HUES64 (cell line): ENCODE data around the gene WRAP73.

Experiments
- H3K27ac ChIP-seq: 2 replicates; pipeline ENCODE4 v1.7.0; 2013; ENCODE audit warnings: low read depth, low read length, inconsistent platforms
- H3K27me3 ChIP-seq: 2 replicates; pipeline ENCODE4 v1.6.1; 2013; ENCODE audit warnings: mild to moderate bottlenecking, low read length; ENCODE audit not compliant: insufficient read depth
- H3K36me3 ChIP-seq: 2 replicates; pipeline ENCODE4 v1.6.1; 2013; ENCODE audit warnings: mild to moderate bottlenecking, low read length; ENCODE audit not compliant: insufficient read depth
- H3K4me1 ChIP-seq: 2 replicates; pipeline ENCODE4 v1.6.1; 2013; ENCODE audit warnings: mild to moderate bottlenecking, low read length, moderate library complexity; ENCODE audit not compliant: insufficient read depth
- H3K4me3 ChIP-seq: 2 replicates; pipeline ENCODE4 v1.5.1; 2013; ENCODE audit warnings: mild to moderate bottlenecking, low read length, moderate library complexity
- H3K9ac ChIP-seq: 2 replicates; pipeline ENCODE4 v1.6.1; 2013; ENCODE audit warnings: mild to moderate bottlenecking, low read depth, low read length
- H3K9me3 ChIP-seq: 2 replicates; pipeline ENCODE4 v1.6.1; 2013; ENCODE audit warnings: low read depth, low read length; ENCODE audit not compliant: insufficient read depth
- WGBS: fragments of 150-250, 120-280 bp; methylation state at CpG from one replicate; pipeline ENCODE4 v1.1.7; 2013; ENCODE audit warnings: missing lambda C conversion rate; 5-methylcytosine and 5-hydroxymethylcytosine counted together

WRAP73 gene

DNA sequence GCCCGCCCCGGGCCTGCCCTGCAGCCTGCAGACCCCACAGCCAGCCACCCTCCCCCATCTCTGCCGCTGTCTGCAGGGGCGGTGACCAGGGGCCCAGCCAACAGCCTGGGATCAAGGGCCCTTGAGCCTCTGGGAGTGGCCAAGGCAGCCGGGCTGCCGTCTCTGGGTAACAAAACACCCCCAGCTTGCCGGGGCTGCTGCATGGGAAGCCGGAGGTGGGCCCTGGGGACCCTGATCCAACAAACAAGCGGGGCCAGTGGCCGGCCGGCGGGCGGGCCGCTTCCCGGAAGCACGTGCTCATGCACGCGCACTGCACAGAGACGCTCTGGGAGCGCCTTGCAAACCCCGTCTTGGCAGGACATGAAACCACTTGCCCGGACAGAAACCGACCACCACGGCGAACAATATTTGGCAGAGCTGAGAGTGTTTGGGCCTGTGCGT, 51.8 kb downstream of the WRAP73 start:
- Histone ChIP-seq H3K9me3 (no peaks in the 10 kb centered on the region), H3K27ac (0 out of 2 replicates have a peak overlapping the region, but pooled peaks have one; percentile 40), H3K27me3 (no peaks in the 10 kb centered on the region), H3K9ac (peak overlapping the region; percentile 22; the same call in 1 of the 2 replicates), H3K4me3 (no peak overlapping the region), H3K36me3 (no peaks in the 10 kb centered on the region; the same call in 1 of the 2 replicates), H3K4me1 (peaks cover 18% of the 10 kb centered on the region)
- 78% methylated on average over 26 of the region's 26 CpGs for WGBS

DNA sequence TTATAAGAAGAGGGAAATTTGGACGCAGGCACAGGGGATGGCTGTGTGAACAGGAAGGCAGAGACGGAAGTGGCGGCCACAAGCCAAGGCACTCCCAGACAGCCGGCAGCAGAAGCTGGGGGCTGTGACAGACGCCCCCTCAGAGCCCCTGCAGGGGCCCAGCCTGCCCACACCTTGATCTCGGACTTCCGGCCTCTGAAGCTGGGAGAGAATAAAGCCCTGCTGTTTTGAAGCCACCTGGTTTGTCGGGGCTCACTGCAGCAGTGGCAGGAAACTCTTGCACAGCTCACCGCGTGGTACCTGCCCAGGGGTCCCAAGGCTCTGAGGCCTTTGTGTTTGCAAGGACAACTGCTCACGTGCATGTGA, 52.3 kb downstream of the WRAP73 start:
- Histone ChIP-seq H3K9me3 (no peaks in the 10 kb centered on the region), H3K36me3 (no peaks in the 10 kb centered on the region; the same call in 1 of the 2 replicates), H3K27ac (no peak overlapping the region), H3K9ac (peak overlapping the region; percentile 22; the same call in 1 of the 2 replicates), H3K27me3 (no peaks in the 10 kb centered on the region), H3K4me3 (no peak overlapping the region), H3K4me1 (peaks cover 20% of the 10 kb centered on the region)
- 65% methylated on average over 11 of the region's 11 CpGs for WGBS

DNA sequence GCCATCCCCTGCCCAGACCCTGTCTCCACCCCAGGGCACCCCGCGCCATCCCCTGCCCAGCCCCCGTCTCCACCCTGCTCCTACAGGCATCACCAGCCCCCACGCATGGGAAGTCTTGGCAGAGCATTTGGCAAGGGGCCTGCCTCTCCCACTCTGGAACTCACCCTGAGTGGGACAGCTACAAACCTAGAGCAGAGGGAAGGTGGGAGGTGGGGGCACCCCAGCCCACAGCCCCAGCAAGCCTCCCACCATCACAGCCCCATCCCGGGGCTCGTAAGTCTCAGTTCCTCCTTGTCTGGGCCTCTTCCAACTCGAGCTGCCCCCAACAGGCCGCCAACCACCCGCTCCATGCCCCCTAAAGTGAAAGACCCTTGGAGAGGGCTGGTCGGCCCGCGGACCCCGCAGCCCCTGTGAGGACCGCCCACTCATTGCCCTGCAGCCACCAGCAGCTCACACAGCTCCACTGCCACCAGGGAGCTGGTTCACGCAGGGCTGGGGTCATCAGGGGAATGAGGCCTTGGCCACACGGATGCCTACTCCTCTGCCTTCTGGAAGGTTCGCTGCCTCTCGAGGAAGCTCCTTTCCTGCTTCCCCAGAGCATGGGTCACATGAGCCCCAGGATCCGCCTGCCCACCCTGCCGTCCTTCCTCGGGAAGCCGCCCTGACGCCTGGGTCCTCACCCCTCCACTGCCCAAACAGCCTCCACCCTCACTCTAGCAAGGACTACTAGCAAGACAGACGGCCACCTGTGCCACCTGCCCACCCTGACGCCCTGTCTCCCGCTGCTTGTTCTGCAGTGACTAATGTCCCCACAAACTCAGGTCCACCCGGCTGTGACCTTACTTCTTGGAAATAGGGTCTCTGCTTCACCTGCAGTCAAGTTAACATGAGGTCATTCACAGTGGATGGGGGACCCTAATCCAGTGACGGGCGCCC, 53.0 kb downstream of the WRAP73 start:
- 92% methylated on average over 29 of the region's 29 CpGs for WGBS
- no peaks in the 10 kb centered on the region for H3K9me3 ChIP-seq
- H3K27ac ChIP-seq: 0 out of 2 replicates have a peak overlapping the region, but pooled peaks have one; percentile 18
- H3K4me1 ChIP-seq: peaks cover 20% of the 10 kb centered on the region
- H3K36me3 ChIP-seq: no peaks in the 10 kb centered on the region; the same call in 1 of the 2 replicates
- H3K4me3 ChIP-seq: no peak overlapping the region
- no peaks in the 10 kb centered on the region for H3K27me3 ChIP-seq
- H3K9ac ChIP-seq: peak overlapping the region; percentile 19; the same call in 1 of the 2 replicates

DNA sequence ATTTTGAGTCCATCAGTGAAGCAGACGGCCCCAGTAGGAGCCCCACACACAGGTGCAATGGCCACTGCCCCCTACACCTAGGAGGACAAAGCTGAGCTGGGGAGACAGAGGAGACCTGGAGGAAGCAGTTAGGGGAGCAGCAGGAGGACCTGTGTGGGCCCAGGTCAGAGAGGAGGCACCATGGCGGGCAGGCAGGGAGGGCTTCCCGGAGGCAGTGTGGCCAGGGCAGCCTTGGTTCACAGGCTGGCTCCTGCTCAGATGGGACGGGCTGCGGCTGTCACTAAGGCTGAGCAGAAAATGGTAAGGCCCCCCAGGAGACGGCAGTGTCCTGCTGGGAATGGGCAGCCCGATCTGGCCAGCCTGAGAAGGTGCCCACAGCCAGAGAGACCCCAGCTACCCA, 54.0 kb downstream of the WRAP73 start:
- 91% methylated on average over 7 of the region's 7 CpGs for WGBS
- no peak overlapping the region; the same call in 1 of the 2 replicates for H3K9ac ChIP-seq
- no peak overlapping the region for H3K27ac ChIP-seq
- peaks cover 20% of the 10 kb centered on the region for H3K4me1 ChIP-seq
- H3K27me3 ChIP-seq: no peaks in the 10 kb centered on the region
- no peaks in the 10 kb centered on the region; the same call in 1 of the 2 replicates for H3K36me3 ChIP-seq
- H3K9me3 ChIP-seq: no peaks in the 10 kb centered on the region
- no peak overlapping the region for H3K4me3 ChIP-seq

- Histone ChIP-seq H3K4me1 (peaks cover 23% of the 10 kb centered on the region), H3K4me3 (no peak overlapping the region), H3K36me3 (no peaks in the 10 kb centered on the region; the same call in 1 of the 2 replicates), H3K9ac (no peak overlapping the region), H3K9me3 (no peaks in the 10 kb centered on the region), H3K27me3 (no peaks in the 10 kb centered on the region), H3K27ac (no peak overlapping the region)
- whole genome bisulfite sequencing: 91% methylated on average over 31 of the region's 31 CpGs
These were observed 55.1 kb downstream of the WRAP73 start for GRCh38 chr1:3594706-3595377.

DNA sequence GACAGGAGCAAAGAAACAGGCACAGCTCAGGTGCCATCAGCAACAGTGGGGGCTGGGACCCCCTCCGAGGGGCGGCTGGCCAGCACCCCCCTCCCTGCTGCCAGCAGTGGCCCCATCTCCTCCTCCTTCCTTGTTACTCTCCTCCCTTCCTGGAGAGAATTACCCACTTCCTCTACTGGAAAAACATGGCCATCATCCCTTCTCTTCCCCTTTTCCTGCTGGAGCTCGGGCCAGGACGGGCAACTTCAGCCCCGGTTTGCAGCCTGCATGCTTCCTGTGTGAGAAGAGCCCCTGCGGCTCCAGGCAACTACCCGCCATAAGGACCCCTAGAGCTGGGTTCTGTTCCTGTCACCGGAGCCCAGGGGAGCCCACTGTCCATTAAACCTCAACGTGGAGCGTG, 56.2 kb downstream of the WRAP73 start:
- no peaks in the 10 kb centered on the region for H3K27me3 ChIP-seq
- WGBS: 79% methylated on average over 10 of the region's 10 CpGs
- no peak overlapping the region for H3K27ac ChIP-seq
- no peaks in the 10 kb centered on the region for H3K9me3 ChIP-seq
- H3K4me1 ChIP-seq: peaks cover 21% of the 10 kb centered on the region
- H3K9ac ChIP-seq: no peak overlapping the region
- H3K36me3 ChIP-seq: no peaks in the 10 kb centered on the region; the same call in 1 of the 2 replicates
- H3K4me3 ChIP-seq: no peak overlapping the region

DNA sequence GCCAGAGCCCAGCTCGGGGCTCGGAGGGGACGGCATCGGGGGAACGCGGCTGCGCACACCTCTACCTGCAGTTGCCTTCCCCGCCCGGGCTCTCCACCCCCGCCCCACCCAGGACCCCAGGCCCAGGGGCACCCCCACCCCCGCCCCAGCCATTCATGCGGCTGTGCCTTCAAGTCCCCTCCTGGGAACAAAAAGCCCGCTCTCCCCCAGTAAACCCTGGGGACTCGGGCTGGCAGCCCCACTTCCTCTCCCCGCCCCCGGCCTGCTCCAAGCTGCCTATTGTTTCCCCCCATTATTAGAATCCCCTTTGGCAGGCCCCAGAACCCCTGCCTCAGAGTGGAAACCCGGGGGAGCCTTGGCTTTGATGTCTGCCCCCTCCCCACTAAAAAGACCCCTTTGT, 56.6 kb downstream of the WRAP73 start:
- no peaks in the 10 kb centered on the region; the same call in 1 of the 2 replicates for H3K36me3 ChIP-seq
- H3K27me3 ChIP-seq: no peaks in the 10 kb centered on the region
- H3K9ac ChIP-seq: no peak overlapping the region
- peaks cover 17% of the 10 kb centered on the region; the same call in 1 of the 2 replicates for H3K4me1 ChIP-seq
- no peak overlapping the region for H3K27ac ChIP-seq
- 85% methylated on average over 13 of the region's 17 CpGs for WGBS
- no peak overlapping the region for H3K4me3 ChIP-seq
- no peaks in the 10 kb centered on the region for H3K9me3 ChIP-seq

- H3K36me3 ChIP-seq: no peaks in the 10 kb centered on the region; the same call in 1 of the 2 replicates
- H3K27ac ChIP-seq: no peak overlapping the region
- WGBS: 91% methylated on average over 33 of the region's 33 CpGs
- H3K9ac ChIP-seq: no peak overlapping the region
- H3K27me3 ChIP-seq: no peaks in the 10 kb centered on the region
- H3K4me1 ChIP-seq: peaks cover 10% of the 10 kb centered on the region; the same call in 1 of the 2 replicates
- no peak overlapping the region for H3K4me3 ChIP-seq
- H3K9me3 ChIP-seq: no peaks in the 10 kb centered on the region
These were observed 58.7 kb downstream of the WRAP73 start for GRCh38 chr1:3590951-3591865.

DNA sequence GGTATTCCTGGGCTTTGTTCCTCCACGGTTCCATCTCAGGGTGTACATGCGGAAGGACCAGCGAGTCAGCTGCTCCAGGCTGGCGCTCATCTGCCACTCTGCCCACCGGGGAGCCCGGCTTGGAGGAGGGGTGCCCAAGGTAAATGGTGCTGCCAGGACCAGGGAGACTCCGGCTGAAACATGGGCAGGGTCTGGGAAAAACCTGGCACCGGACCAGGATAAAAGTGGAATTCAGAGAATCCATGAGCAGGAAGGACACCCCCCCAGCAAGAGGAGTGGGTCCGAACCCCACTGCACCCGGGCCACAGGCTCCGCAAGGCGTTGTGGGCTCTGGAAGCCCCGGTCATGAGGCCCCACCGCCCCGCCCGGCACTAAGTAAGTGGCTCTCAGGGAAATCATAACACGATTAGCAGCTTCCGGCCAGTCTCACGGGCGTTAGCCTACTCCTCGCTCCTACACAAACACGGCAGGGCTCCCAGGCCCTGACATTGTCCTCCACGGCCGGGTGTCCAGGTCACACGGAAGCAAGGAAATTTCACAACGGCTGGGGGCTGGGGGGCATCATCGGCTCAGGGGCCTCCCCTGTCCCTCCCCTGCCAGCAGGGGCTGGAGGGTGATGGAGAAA, 59.7 kb downstream of the WRAP73 start:
- Histone ChIP-seq H3K4me1 (peaks cover 10% of the 10 kb centered on the region; the same call in 1 of the 2 replicates), H3K4me3 (no peak overlapping the region), H3K36me3 (peaks cover 3% of the 10 kb centered on the region; the same call in 1 of the 2 replicates), H3K9me3 (peaks cover 2% of the 10 kb centered on the region; the same call in 1 of the 2 replicates), H3K27ac (no peak overlapping the region), H3K9ac (no peak overlapping the region), H3K27me3 (no peaks in the 10 kb centered on the region)
- 81% methylated on average over 27 of the region's 27 CpGs for WGBS

DNA sequence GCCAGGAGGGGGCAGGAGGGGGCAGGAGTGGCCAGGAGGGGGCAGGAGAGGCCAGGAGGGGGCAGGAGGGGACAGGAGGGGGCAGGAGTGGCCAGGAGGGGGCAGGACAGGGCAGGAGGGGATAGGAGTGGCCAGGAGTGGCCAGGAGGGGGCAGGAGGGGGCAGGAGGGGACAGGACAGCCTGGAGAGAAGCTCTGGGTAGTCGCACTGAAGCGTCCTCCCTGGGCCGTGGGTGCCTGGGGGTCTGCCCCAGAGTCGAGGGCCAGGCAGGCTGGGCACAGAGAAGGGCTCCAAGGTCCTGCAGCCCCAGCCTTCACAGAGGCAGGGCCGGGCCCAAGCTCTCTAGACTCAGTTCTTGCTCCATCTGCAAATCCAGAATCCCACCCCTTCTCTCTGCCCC, 61.5 kb downstream of the WRAP73 start:
- Histone ChIP-seq H3K4me3 (no peak overlapping the region), H3K9me3 (peaks cover 6% of the 10 kb centered on the region; the same call in 1 of the 2 replicates), H3K4me1 (peaks cover 7% of the 10 kb centered on the region; the same call in 1 of the 2 replicates), H3K36me3 (0 out of 2 replicates have a peak, but pooled peaks cover 3% of the 10 kb centered on the region), H3K9ac (no peak overlapping the region), H3K27me3 (no peaks in the 10 kb centered on the region), H3K27ac (no peak overlapping the region)
- 94% methylated on average over 5 of the region's 5 CpGs for WGBS
